ENCODE measurements around the gene LRRC34.

DNA sequence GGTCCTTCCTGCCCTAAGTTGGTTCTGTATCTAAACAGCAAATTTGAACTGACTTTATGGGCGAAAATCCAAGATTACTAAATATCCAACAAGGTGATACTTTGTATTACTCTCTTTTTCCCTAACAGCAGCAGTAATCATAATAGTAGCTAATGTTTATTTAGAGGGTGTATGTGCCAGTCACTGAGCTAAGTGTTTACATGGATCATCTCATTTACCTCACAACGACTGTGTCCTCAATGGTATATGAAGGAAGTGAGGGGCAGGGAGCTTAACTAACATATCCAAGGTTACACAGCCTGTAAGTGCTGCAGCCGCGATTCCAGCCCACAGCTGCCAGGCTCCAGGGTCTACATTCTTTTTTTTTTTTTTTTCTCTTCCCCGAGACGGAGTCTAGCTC lies 10.3 kb upstream of the LRRC34 start:
- no peak for TF ChIP-seq POLR2AphosphoS5 (IDR thresholded peaks at IDR 0.05)
- no peak for TF ChIP-seq EP300 (IDR thresholded peaks at IDR 0.05)
- TF ChIP-seq, protein P1, sequence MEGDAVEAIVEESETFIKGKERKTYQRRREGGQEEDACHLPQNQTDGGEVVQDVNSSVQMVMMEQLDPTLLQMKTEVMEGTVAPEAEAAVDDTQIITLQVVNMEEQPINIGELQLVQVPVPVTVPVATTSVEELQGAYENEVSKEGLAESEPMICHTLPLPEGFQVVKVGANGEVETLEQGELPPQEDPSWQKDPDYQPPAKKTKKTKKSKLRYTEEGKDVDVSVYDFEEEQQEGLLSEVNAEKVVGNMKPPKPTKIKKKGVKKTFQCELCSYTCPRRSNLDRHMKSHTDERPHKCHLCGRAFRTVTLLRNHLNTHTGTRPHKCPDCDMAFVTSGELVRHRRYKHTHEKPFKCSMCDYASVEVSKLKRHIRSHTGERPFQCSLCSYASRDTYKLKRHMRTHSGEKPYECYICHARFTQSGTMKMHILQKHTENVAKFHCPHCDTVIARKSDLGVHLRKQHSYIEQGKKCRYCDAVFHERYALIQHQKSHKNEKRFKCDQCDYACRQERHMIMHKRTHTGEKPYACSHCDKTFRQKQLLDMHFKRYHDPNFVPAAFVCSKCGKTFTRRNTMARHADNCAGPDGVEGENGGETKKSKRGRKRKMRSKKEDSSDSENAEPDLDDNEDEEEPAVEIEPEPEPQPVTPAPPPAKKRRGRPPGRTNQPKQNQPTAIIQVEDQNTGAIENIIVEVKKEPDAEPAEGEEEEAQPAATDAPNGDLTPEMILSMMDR (IDR thresholded peaks at IDR 0.05): no peak
